HG03439 (cell line): ENCODE measurements around the gene MGLL.

ENCODE experiments used
- ATAC-seq: cut with Tn5 transposase; IDR thresholded peaks from one replicate; pipeline ENCODE4 v1.9.1; 2021; ENCODE audit warnings: mild to moderate bottlenecking, moderate library complexity; ENCODE audit not compliant: unreplicated experiment

Gene MGLL

DNA sequence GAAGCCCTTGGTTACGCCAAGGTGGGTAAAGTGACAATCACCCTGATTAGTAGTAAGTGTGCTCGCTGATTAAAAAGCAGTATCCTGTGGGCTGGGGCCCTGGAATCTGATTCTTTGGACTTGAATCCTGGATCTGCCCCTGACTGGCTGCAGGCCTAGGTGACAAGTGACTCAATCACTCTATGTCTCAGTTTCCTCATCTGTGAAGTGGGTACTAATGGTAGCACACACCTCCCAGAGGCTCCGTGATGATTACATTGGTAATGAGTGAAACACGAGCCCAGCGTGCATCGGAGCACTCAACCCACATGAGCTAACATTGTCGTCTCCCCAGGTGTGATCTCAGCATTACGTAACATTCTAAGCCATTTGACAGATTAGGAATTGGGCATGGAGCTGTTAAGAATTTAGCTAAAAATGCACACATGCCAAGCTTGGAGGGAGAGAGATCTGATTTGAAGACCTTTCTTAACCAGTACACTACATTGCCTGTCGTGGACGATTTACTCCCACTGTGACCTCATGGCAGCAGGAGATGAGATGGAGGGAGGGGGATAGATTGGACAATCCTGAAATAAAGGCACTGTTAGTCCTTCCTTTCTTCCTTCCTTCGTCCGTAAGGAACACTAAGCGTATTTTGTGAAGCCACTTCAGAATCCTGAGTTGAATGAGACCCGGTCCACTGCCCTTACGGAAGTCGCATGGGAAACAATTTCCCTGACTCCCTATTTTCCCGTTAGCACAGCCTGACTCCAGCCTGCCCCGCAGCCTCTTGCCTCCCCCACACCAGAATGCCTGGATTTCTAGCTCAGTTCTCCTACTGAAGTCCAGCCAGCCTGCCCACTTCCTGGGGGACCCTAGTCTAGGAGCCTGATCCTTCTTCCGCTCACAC is 32.1 kb downstream of the MGLL start:
- no peak for ATAC-seq

DNA sequence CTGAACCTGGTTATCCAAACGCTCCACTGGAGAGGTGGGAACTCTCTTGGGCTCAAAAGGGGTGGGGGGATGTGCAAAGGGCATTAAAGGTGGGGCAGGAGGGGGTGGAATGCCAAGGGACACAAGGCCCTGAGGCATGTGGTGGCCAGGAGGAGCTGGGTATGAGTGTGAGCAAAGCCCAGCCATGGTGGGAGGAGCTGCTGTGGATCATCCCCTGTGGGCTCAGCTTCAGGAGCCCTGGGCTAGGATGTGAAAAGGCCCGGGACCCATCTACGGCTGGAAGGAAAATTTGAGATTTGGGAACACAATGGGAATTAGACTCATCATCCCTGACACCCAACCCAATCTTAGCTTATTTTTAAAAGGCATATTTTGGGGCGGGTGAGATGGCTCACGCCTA is 33.3 kb downstream of the MGLL start:
- ATAC-seq = no peak

DNA sequence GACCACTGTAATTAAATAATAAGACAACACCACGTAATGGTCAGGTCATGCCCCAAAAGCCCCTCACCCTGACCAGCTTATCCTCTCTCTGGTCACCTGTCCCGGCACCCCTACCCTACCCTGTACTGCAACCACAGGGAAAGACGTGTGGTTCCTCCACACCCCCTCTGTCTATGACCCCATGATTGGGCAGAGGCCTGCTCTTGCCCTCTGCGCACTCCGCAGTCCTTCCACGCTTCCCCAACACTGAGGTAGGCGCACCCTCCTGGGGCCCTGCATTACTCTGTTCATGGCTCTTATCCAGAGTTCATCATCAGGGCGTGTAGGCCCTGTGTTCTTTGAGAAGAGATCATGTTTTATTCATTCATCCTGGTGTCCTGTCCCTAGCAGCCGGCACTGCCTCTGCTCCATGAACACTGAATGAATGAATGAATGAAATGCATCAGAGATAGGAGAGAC is 33.8 kb downstream of the MGLL start:
- no peak for ATAC-seq

DNA sequence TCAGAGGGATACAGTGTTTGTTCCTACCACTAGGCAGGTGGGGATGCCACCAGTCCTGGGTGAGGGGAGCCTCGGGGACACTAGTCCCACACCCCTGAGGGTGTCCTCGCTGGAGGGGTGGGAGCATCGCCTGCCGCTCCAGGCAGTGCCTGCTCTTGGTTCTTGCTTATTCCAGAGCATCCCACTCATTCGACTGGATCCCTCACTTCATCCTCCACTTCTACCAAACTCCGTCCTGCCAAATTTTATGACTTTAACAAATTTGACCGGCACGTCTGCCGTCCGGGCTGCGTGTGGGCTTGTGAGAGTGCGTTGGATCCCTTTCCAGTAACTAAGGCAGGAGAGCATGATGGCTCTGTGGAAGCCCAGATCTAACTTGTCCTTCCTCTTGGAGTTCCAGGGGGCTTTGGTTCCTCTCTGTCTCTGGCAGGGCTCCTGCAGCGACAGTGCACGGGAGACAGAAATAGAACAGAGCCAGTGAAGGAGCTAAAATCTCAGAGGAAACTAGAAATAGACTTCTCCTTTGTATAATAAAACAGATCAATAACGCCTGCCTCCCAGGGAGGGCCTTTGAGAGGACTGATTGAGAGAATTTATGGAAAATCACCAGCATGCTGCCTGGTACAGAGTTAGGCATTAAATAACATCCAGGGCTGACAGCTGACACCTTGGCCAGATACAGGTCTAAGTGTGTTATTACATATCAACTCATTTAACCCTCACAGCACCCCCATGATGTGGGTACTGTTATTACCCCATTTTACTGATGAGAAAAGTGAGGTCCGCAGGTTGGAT is 34.5 kb downstream of the MGLL start:
- ATAC-seq = no peak

DNA sequence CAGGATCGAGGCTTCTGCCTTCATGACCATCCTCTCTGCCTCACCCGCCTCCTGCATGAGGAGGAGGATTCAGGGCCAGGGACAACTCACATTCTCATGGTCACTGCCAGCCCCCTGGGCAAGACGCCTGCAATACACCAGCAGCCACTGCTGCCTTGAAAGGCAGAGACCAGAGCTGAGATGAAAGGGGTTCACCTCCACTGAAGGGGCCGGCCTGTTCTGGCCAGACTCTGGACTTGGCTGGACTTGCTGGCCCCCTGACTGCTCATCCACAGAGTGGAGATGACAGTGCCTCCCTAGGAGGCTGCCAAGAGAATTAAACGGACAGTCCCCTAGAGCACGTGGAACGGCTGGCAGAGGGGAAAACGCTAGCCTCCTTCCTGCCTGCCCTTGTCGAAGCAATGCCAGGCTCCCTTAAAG is 35.2 kb downstream of the MGLL start:
- no peak for ATAC-seq

DNA sequence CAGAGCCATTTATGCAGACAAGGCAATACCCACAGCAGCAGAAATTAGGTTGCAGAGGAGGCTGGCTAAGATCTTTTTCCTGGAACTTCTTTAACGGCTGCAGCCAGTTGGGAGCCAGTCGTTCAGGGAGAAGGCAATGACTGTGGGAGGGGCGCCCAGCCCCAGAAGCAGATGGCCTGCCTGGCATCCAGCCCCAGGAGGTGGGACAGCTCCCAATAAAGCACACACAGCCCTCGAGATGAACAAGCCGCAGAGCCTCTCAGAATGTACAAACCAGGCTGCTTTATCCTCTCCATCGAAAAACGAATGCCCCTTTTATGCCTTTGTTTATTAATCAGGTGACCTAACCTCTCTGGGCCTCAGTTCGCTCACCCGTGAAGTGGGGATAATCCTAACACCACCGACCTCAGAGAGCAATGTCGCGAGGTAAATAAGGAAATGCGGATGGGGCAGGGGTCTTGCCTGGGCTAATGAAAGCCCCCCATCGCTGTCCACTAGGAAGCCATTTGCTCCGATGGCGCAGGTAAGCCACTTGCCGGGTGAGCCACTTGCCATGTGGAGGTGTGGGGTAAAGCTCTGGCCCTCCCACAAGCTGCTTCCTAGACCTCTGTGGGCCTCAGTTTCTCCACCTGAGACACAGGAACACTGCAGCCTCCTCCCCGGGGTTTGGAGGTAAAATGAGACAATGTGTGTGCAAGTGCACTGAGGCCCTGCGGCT is 35.8 kb downstream of the MGLL start:
- ATAC-seq = no peak

DNA sequence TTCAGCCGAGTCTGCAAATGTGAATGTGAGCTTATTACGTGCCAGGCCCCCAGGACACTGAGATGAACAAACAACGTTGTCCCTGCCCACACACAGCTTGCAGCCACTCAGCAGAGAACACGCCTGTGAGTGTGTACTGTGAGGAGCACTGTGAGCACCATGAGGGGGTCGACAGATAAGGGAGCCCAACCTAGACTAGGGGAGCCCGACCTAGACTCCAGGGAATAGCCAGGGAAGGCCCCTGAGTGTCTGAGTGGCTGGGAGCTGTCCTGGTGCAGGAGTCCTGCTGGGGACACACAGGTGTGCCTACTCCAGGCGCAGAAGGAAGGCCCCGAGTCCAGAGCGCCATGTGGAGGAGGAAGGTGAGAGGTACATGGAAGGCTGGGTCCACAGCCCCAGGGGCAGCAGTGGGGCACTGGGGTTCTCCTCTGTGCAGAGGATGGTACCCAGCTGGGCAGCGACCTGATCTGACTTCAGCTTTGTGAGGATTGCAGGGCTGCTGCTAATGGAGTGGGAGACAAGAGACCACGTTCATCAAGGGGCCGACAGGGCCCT is 36.5 kb downstream of the MGLL start:
- ATAC-seq = no peak

DNA sequence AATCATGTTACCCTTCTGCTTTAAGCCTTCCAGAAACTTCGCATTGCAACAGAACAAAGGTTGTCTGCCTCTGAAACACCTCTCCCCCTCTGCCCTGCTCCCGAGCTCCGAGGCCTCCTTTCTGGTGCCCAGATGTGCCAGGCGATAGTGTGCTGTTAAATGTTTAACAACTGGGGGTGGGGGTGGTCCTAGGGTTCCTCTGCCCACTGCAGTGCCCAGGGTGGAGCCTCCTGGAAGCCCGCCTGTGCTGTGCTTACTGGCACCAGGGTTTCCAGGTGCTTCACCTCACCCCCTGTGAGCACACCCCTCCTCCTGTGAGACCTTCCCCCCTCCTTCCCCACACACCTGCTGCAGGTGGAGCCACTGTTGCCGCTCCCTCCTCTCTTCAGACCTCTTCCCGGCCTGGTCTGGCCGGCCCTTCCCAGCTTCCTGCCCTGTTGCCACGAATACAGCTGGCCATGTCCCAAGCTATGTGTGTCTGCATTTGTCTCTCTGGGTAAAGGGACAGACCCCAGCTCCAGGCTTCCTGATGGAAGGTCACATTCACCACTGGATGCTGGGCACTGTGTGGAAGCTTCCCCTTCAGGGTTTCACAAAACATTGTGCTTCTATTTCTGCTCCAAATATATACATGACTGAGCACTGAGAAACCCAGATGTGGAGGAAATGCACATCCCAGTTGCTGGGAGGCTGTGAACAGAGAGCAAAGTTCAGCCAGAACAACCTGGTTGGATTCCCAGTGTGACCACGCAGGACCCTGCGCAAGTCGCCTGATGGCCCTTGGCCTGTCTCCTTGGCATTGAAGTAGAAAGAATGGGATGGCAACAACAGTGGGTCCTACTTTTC is 37.2 kb downstream of the MGLL start:
- no peak for ATAC-seq

DNA sequence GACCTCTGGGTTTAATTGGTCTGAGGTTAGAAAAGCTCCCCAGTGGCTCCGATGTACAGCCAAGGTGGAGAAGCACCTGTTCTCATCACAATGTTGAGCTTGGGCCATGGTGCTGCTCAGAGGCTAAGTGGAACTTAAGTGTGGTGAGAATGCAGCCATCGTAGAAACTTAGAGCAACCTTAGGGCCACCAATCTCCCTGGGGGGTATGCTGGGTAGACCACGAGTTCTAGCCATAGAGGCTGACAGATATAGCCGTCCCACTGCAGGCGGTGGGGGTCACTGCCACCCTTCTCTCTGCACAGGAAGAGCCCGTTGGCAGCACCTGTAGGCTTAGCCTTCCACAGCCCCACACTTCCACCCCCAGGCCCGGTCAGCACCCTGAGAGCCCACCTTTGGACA is 38.0 kb downstream of the MGLL start:
- ATAC-seq = no peak

DNA sequence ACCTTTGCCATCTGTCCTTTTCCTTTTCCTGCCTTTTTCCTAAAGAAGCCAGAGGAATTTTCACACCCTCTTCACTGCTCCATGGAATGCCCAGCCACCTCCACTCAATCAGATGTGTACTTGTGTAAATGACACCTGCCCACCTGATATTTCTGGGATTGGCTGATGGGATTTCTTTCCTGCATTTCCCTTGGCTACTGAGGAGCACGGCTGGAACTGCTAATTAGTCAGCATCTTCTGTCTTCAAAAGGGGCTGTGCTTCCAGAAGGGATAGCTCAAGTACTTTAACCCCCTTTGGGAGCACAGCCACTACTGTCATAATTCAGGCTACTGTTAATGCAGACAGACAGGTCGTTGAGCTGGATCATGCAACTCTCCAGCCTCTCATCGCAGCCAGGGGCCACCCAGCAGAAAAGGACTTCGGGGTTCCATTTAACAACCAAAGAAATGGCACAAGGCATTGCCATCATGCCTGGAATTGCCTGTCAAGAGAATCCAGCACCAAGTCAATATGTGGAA is 38.6 kb downstream of the MGLL start:
- ATAC-seq = no peak

DNA sequence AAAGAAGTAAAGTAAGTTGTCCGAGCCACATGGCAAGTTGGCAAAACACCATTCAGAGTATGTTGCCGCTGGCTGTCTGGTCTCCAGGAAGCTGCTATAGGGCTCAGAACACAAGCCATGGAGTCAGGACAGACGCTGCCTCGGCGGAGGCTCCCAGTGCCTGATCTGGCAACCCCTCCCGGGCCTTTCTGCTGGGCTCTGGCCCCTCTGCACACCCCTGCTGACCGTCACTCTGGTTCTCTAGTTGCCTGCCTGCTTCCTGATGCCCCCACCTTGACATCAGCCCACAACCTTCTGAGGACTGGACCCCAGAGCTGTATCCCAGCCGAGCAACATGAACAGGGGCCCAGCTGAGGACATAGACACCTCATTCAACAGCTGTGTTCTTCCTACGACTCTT is 39.1 kb downstream of the MGLL start:
- no peak for ATAC-seq

DNA sequence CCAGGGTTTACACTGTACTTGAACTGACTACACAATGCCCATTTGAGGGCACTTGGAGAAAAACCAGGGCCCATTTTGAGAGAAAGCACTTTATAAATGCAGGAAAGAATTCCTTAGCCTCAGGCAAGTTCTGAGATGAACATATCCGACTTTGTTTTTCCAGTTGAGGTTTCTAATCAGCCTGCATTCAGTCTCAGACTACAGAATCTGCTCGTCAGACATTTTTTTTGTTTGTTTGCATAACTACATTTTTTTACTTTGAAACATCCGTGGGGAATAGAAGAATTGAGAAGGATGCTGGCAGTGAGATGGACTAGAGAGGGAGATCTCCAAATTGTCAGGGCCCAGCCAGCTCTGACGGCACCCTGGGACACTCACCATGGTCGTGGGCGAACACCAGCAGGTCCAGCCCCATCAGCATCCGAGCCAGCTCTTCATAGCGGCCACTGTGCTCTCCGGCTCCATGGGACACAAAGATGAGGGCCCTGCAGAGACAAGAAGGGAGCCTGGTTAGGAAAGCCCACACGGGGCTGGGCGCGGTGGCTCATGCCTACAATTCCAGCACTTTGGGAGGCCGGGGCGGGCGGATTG is 40.8 kb downstream of the MGLL start:
- no peak for ATAC-seq

DNA sequence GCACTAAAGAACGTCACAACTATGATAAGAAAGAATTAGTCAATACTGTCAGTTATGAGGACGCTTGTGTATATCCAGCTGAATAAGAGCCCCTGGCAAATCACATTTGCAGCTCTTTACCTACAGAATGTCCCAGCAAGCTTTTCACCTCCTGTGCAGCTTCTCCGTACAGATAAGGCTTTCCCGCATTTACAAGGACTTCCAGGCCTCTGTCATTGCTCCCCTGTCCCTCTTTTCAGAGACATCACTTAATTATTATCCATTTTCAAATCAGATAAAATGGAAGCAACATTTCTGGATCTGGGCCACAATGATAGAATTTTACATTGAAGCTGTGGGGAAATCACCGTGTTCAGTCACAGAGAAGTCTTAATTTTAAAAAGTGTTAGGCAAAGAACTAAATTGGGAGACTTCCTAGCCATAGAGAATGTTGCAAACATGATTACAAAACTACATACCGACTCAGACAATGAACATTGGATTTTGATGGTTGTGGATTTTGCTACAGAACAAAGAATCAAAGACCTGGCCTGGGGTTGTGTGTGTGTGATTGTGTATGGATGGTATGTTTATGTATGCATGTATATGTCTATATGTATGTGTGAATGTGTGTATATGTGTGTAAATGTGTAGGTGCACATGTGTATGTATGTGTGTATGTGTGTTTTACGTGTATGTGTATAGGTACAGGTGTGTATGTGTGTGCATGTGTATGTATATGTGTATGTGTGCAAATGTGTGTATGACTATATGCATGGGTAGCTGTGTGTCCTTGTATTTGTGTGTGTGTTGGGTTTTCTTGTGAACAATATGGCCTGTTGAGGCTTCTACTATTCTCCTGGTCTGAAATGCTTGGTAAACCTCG is 41.5 kb downstream of the MGLL start:
- ATAC-seq = no peak

DNA sequence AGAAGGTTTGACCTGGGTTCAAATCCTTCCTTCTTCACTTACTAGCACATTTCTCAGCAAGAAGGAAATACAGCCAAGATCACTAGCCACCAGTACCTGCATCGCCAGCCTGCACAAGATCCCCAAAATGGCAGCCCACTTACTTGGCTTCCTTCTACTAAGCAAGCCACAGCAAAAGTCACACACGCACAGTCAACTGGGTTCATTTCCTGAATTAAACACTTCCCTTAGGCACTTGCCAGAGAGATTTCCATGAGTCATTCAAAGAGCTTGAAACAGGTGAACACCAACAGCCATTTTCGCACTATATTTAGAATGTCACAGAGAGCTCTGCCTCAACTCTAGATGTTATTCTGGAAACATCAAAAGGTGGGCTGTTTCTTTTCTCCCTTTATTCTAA is 42.6 kb downstream of the MGLL start:
- no peak for ATAC-seq

DNA sequence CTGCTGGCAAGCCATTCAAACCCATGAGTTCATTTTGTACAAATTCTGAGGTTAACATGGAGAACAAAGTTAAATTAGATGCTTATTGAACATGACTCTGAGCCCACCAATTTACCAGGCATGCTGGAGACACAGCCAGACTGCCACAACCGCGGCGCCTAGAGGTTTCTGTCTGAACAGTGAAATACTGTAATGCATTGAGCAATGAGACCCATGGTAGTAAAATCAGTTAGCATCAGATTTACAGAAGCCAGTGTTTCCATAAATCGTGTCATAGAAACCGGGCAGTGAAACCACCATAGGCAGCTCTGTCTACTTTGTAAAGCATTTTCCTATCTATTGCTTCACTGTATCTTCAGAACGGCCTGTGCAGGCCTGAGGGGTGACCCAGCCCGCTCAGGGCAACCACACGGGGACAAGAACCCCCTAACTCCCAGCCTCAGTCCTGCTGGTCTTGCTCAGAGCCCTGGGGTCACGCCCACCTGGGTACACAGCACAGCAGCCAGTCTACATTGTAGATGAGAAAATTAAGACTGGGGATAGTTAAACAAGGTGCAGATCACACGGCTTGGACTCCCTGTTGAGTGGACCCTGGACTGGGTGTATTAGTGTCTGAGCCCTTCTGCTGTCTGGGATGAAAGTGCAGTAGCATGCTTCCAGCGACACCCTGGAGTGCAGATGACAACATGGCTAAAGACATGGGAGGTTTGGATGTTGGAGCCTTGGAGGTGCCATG is 44.2 kb downstream of the MGLL start:
- ATAC-seq = no peak

DNA sequence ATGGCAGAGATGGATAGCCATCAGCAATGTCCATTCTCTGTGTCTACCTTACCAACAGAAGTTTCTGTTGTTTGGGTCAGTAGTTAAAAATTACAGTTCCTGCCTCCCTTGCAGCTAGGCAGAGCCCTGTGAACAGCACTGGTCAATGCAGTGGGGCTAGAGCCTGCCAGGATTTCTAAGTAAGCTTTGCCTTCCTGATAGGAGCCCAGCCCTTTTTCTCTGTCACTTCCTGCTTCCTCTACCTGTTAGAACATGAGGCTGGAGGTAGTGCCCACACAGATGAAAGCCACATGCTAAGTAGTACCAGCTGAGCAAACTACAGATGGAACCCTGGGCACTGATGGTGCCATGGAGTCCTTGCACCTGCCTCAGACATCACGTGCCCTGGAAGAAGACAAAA is 45.0 kb downstream of the MGLL start:
- no peak for ATAC-seq

DNA sequence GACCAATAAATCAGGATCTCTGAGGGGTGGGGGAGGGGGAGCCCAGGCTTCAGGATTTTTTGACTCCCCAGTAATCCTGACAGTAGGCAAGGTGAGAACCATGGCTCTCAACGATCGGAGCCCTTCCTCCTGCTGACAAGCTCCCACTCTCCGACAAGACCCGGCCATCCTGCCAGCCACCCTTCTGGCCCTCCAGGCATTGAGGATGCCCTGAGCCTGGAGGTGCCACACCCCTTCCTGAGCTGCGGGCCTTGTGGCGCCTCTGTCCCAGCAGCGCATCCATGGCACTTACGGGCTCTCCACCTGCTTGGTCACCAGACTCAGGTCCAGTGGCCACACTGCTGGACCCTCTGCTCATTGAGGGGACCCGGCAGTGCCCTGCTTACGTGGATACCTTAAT is 46.0 kb downstream of the MGLL start:
- ATAC-seq = no peak
